HFF-Myc (cell line): ENCODE measurements around the gene GLYATL1B.
"Not testable (repeated sequence)": the region's sequence is repeated elsewhere in the genome, so short reads cannot be mapped to it uniquely, and the experiment has no call there.

Experiments
- DNase-seq: peaks from one replicate; pipeline ENCODE4 v3.0.0-alpha.2; 2011; ENCODE audit warnings: low read depth; ENCODE audit errors: extremely low read depth
- H3K4me3 ChIP-seq: replicated peaks from 2 replicates; pipeline ENCODE4 v1.5.1; 2011; ENCODE audit warnings: low read depth, mild to moderate bottlenecking, control low read depth, low read length
- TF ChIP-seq, protein P1 (sequence below): IDR thresholded peaks from 2 replicates; pipeline ENCODE4 v1.5.1; 2012; ENCODE audit warnings: mild to moderate bottlenecking, low read depth, low read length, control low read depth; ENCODE audit errors: missing control alignments

GLYATL1B gene

DNA sequence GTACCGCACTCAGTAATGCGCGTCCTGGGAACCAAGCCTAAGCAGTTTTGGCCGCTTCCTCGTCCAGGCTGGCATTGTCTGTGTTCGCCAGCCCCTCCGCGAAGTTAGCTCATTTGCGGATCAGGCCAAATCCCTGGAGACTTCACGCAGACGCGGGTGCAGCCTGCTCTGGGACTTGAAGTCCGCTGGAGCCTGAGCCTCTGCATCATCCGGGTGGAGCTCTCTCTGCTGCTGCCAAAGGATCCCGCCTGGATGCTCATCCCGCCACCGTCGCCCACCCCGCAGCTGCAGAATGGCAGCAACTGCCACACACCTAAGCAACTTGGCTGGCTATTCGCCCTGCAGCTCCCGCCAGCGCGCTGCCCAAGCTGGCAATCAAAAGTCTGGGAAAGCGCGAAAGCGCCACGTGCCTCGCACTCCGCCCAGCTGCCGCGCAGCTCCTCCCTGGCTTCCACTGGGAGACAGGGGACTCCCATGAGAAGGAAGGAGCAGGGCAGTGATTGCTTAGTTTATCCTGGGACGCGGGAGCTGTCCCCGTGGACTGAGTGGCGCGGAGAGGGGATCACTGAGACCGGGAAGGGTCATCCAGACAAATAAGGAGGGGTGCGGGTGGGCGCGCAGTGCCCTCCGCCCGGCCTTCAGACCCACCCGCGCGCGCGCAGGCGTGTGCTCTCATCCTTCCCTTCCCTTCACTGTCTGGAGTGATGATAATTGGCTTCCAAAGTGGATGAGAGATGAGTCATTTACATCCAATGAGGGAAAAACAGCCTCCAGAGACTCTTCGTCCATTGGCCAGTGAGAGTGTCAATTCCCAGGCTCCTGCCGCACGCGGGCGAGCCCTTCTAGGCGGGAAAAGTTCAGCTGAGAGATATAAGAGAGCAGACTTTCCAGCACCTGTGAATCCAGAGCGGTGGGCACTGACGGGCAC lies 23.2 kb upstream of the GLYATL1B start:
- no peak overlapping the region for H3K4me3 ChIP-seq
- TF ChIP-seq, protein P1, sequence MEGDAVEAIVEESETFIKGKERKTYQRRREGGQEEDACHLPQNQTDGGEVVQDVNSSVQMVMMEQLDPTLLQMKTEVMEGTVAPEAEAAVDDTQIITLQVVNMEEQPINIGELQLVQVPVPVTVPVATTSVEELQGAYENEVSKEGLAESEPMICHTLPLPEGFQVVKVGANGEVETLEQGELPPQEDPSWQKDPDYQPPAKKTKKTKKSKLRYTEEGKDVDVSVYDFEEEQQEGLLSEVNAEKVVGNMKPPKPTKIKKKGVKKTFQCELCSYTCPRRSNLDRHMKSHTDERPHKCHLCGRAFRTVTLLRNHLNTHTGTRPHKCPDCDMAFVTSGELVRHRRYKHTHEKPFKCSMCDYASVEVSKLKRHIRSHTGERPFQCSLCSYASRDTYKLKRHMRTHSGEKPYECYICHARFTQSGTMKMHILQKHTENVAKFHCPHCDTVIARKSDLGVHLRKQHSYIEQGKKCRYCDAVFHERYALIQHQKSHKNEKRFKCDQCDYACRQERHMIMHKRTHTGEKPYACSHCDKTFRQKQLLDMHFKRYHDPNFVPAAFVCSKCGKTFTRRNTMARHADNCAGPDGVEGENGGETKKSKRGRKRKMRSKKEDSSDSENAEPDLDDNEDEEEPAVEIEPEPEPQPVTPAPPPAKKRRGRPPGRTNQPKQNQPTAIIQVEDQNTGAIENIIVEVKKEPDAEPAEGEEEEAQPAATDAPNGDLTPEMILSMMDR: no peak
- DNase-seq: no peak

DNA sequence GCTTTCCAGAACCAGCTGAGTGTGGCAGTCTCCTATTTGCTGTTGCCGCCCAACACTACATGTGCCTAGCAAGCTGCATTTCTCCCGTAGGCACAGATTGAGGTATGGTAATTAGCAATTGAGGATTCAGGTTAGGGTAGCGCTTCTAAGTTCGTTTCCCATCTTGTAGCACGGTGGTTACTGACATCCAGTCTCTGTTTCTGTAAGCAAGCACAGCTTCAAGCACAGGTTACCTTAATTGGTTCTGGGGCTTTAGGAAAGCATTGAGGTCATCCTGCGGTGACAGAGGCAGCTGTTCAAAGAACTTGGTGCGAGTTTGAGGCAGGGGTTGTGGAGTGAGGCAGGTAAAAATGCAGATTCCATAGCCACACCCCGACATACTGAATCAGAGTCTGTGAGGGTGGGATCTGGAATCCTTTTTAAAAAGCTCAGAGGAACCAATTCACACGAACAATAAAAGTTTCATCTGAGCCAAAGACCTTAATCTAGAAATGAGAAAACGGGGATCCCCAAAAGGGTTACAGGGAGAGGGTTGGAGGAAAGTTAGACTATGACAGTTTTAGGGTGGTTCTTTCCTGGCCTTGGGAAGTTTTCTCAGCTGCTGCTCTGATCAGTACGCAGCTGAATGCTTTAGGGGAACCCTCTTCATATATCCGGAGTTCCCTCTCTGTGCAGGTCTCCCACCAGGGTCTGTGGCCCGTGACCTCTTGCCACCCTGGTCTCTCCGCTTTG lies 21.9 kb upstream of the GLYATL1B start:
- not testable (repeated sequence) for H3K4me3 ChIP-seq, DNase-seq

DNA sequence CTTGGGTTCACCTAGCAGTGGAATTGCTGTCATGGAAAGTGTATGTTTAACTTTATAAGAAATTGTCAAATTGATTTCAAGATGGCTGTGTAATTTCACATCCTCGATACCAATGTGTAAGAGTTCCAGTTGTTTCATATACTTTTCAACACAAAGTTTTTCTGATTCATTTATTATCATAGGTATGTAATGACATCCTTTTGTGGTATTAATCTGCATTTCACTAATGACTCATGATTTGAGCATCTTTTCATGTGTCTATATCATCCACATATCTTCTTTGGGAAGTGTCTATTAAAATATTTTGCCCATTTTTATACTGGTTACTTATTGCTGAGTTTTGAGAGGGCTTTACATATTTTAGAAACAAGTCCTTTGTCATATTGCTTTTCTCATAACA lies 17.0 kb upstream of the GLYATL1B start:
- TF ChIP-seq, protein P1: no peak
- DNase-seq: no peak
- no peak overlapping the region for H3K4me3 ChIP-seq

DNA sequence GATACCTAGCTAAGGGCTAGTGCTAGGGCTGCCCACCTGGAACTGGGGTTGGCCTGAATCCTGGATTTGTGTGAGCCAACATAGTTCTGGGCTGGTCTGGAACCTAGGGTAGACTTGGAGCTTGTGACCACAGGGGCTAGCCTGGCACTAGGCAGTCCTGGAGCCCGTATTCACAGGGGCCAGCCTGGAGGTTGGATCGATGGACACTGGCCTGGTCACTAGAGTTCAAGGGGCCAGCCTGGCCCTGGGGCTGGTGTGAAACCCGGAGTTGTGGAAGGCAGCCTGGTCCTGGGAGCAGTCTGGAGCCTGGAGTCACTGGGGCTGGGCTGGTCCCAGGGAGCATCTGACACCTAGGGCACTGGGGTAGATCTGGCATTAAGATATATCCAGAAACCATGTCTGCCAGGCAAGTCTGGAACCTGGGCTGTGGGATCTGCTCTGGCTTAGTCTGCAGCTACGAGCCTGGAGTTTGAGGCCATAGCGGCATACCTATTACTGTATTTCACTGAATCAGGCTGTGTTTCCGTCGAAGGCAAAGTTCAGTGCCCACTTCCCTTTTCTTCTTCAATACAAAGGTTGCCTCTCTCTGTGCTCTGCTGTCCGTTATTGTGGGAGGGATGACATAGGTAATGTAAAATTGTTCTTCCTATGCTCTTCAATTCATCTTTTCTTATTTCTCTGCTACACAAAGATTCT lies 9.1 kb upstream of the GLYATL1B start:
- TF ChIP-seq, protein P1: no peak
- DNase-seq: no peak
- no peak overlapping the region for H3K4me3 ChIP-seq

DNA sequence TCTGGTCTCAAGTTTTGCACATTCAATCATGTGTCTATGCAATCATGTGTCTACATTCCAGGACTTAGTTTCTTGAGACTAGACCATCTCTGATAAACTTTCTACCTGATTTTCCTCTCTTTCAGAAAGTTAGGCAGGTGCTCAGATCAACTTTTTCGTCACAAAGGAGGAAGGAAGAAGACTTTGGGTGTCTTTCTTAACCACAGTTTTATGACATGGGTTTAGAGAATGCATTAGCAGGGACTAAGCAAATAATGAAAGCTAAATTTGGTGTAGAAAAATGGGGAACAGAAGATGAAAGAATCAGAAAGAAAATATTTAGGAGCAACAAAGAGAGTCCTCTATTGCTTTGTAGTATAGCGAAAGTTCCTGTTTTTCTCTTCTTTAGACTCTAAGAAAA lies 7.7 kb upstream of the GLYATL1B start:
- TF ChIP-seq, protein P1: no peak
- no peak overlapping the region for H3K4me3 ChIP-seq
- DNase-seq: no peak

DNA sequence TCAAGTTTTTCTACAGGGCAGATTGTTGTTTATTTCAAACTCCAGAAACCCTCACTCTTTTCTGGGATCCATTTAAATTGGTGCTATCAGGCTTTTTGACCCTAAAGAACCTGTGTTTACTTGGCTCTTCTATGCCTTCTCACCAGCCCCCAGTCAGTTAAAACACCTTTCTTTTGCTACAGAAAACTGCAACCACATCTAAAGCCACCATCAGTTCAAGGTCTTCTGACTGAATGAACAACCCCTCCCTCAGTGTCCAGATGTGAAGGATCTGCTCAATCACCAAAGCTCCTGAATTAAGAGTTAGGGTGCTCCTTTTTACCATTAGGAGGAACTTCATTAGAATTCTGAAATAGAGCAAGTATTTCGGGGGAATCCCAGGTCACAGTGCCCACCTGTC lies 7.0 kb upstream of the GLYATL1B start:
- H3K4me3 ChIP-seq: no peak overlapping the region
- DNase-seq: no peak
- TF ChIP-seq, protein P1: no peak

DNA sequence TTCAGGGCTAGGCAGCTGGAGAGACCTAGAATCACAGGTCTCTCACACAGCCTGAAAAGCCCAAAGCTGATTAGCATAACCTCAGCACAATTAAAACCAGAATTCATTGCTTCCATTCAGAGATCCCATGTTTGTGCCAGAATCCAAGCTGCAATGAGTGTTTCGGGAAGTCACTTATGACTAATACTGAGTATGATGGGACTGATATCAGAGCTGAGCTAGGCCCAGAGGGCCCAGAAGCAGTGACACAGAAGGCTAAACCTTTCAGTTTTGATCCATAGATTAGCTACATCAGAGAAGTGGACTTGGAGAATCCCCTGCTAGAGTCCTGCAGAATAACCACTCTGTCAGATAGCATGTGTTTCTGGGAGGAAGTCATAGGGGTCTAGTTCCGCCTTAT lies 5.7 kb upstream of the GLYATL1B start:
- not testable (repeated sequence) for H3K4me3 ChIP-seq, DNase-seq

DNA sequence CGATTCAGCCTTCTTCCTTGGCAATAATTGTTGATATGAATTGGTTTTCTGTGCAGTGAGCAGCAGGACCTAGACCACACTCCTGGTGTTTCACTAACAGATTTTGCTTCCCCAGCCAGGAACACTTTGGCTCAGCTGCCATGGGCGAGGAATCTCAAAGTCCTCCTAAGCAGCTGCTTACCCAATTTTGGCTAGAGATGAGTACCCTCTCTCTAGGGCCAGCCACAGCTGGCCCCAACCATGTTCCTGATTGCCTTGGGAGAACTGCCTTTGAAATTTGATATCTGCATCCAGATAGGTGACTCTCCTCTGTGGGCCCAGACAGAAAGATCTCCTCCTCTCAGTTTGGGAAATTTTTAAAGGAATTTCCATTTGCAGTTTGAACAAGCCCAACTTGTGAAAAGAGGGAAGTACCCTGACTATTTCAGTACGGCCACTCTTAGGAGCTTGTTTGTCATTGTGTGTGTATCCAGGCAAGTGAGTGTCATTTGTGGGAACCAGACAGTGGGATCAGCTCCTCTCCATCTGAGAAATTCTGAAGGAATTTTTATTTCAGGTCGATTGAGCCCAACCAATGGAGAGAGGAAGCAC lies 4.6 kb upstream of the GLYATL1B start:
- not testable (repeated sequence) for H3K4me3 ChIP-seq, DNase-seq
